ENCODE results near the gene SLC44A5. TPM values are rescaled to one million over a fixed set of nuclear protein-coding genes. Genes with fewer than 3 reads are reported as not detected.

The SLC44A5 gene
- total RNA-seq, 1 experiment from 2014 or later = 0.80 TPM

GRCh38 chr1:75220072-75220471 is 390.8 kb downstream of the SLC44A5 start:
- Histone ChIP-seq H3K36me3 (ENCODE audit: insufficient read depth, low read length, poor library complexity, severe bottlenecking) (no peaks in the 10 kb centered on the region), H3K9me3 (ENCODE audit: low read depth, low read length, poor library complexity, severe bottlenecking) (no peaks in the 10 kb centered on the region), H3K4me3 (ENCODE audit: low read depth, low read length, poor library complexity, severe bottlenecking) (no peak overlapping the region), H3K27ac (ENCODE audit: low read depth, low read length, poor library complexity, severe bottlenecking) (no peak overlapping the region), H3K4me1 (ENCODE audit: insufficient read depth, low read length, poor library complexity, severe bottlenecking) (no peaks in the 10 kb centered on the region), H3K27me3 (replicated peaks; ENCODE audit: insufficient read depth, low read depth, low read length, poor library complexity) (no peaks in the 10 kb centered on the region)
- ChIA-PET POLR2A (ENCODE audit: low non-redundant PET) (interaction anchor here (0.6 kb wide), 1 partner anchor 429 kb away, joined by 3 read pairs; no protein-coding TSS in a partner anchor), CTCF (no interaction called here)
- no TSS peak for BruUV-seq (replicated peaks)
- no peak for DNase-seq (ENCODE audit: low spot score)
- TF ChIP-seq EZH2 (IDR thresholded peaks at IDR 0.05; ENCODE audit: borderline replicate concordance, low read depth, low read length, poor library complexity, severe bottlenecking) (no peak), CTCF (conservative IDR thresholded peaks at IDR 0.05; ENCODE audit: low read depth, low read length) (no peak)
- intact Hi-C loops (cut with micrococcal nuclease; ENCODE audit: unreplicated experiment) = no loop called here

GRCh38 chr1:75214017-75214416 is 396.9 kb downstream of the SLC44A5 start:
- no peaks in the 10 kb centered on the region for H3K4me1 ChIP-seq (ENCODE audit: insufficient read depth, low read length, poor library complexity, severe bottlenecking)
- DNase-seq (ENCODE audit: low spot score) = no peak
- no peaks in the 10 kb centered on the region for H3K36me3 ChIP-seq (ENCODE audit: insufficient read depth, low read length, poor library complexity, severe bottlenecking)
- H3K9me3 ChIP-seq (ENCODE audit: low read depth, low read length, poor library complexity, severe bottlenecking) = no peaks in the 10 kb centered on the region
- ChIA-PET POLR2A (ENCODE audit: low non-redundant PET) (no interaction called here), CTCF (no interaction called here)
- no peak overlapping the region for H3K4me3 ChIP-seq (ENCODE audit: low read depth, low read length, poor library complexity, severe bottlenecking)
- BruUV-seq (replicated peaks) = no TSS peak
- H3K27ac ChIP-seq (ENCODE audit: low read depth, low read length, poor library complexity, severe bottlenecking) = no peak overlapping the region
- TF ChIP-seq CTCF (conservative IDR thresholded peaks at IDR 0.05; ENCODE audit: low read depth, low read length) (no peak), EZH2 (IDR thresholded peaks at IDR 0.05; ENCODE audit: borderline replicate concordance, low read depth, low read length, poor library complexity, severe bottlenecking) (no peak)
- intact Hi-C loops (cut with micrococcal nuclease; ENCODE audit: unreplicated experiment) = no loop called here
- no peaks in the 10 kb centered on the region for H3K27me3 ChIP-seq (replicated peaks; ENCODE audit: insufficient read depth, low read depth, low read length, poor library complexity)

GRCh38 chr1:75211648-75212047 is 399.3 kb downstream of the SLC44A5 start:
- Histone ChIP-seq H3K9me3 (ENCODE audit: low read depth, low read length, poor library complexity, severe bottlenecking) (no peaks in the 10 kb centered on the region), H3K36me3 (ENCODE audit: insufficient read depth, low read length, poor library complexity, severe bottlenecking) (no peaks in the 10 kb centered on the region), H3K27me3 (replicated peaks; ENCODE audit: insufficient read depth, low read depth, low read length, poor library complexity) (peaks cover 7% of the 10 kb centered on the region), H3K4me1 (ENCODE audit: insufficient read depth, low read length, poor library complexity, severe bottlenecking) (no peaks in the 10 kb centered on the region), H3K4me3 (ENCODE audit: low read depth, low read length, poor library complexity, severe bottlenecking) (no peak overlapping the region), H3K27ac (ENCODE audit: low read depth, low read length, poor library complexity, severe bottlenecking) (no peak overlapping the region)
- DNase-seq (ENCODE audit: low spot score) = no peak
- no peak for TF ChIP-seq CTCF (conservative IDR thresholded peaks at IDR 0.05; ENCODE audit: low read depth, low read length)
- no peak for TF ChIP-seq EZH2 (IDR thresholded peaks at IDR 0.05; ENCODE audit: borderline replicate concordance, low read depth, low read length, poor library complexity, severe bottlenecking)
- intact Hi-C loops (cut with micrococcal nuclease; ENCODE audit: unreplicated experiment) = no loop called here
- ChIA-PET CTCF (no interaction called here), POLR2A (ENCODE audit: low non-redundant PET) (no interaction called here)
- BruUV-seq (replicated peaks) = no TSS peak
